NCI-H774 (cell line): ENCODE measurements around the gene ZFAND3.
"Not testable (repeated sequence)": the region's sequence is repeated elsewhere in the genome, so short reads cannot be mapped to it uniquely, and the experiment has no call there.

ENCODE experiments used
- DNase-seq: peaks from one replicate; lab custom pipeline; 2025; lab: John Stamatoyannopoulos, UW

Gene ZFAND3

DNA sequence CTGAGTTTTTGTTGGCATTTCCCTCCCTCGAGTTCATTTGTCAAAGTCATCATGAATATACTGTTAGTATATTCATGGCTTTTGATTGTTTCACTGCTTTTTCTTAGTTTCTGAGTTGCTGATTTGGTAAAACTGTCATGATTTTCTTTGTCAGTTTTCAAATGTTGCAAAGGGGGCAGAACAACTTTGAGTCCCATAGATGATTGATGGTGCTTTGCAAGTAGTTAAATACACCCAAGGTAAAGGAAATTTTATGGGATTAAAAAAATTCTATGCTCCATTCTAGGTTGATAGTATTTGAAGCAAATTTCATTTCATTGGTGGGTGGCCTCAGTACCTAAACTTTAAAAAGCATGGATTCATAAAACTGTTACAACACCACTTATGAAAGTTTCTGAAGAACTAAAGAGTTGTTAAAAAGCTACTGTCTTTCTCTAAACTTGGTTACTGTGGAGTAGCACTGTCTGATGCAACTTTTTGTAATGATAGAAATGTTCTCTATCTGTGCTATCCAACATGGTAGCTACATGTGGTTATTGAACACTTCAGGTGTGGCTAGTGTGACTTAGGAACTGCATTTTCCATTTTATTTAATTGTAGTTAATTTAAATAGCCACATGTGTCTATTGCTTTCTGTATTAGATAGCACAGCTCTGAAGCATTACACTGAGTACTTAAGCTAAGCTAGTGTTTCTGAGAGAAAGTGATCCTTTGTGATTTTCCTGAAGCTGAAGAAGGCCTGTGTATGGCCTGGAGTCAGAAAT lies 153.6 kb downstream of the ZFAND3 start:
- no peak for DNase-seq

DNA sequence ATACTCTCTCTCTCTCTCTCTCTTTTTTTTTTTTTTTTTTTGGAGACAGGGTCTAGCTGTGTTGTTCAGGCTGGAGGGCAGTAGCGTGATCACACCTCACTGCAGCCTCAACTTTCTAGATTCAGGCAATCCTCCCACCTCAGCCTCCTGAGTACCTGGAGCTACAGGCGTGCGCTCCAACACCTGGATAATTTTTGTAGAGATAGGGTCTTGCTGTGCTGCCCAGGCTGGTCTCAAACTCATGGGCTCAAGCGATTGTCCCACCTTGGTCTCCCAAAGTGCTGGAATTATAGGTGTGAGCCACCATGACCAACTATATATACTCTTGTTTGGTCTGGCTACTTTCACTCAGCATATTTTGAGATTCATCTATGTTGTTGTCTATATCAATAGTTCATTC lies 154.9 kb downstream of the ZFAND3 start:
- DNase-seq = no peak

DNA sequence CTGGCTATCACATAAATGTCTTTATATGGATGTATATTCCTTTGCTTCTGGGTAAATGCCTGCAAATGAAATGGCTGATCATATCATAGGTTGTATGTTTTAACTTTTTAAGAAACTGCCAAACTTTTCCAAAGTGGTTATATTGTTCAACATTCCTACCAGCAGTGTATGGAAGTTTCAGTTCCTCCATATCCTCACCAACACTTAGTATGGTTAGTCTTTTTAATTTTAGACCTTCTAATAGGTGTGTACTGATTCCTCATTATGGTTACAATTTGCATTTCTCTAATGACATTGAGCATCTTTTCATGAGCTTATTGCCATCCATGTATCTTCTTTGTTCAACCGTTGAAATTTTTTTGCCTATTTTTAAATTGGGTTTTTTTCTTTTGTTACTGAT lies 155.4 kb downstream of the ZFAND3 start:
- no peak for DNase-seq

DNA sequence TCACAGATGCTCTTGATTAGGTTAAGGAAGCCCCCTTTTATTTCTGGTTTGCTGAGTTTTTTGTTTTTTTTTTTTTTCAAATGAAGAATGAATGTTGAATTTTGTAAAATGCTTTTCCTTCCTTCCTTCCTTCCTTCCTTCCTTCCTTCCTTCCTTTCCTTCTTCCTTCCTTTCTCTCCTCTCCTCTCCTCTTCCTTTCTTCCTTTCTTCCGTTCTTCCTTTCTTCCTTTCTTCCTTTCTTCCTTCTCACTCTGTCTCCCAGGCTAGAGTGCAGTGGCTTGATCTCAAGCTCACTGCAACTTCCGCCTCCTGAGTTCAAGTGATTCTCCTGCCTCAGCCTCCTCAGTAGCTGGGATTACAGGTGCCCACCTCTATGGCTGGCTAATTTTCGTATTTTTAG lies 158.2 kb downstream of the ZFAND3 start:
- no peak for DNase-seq

DNA sequence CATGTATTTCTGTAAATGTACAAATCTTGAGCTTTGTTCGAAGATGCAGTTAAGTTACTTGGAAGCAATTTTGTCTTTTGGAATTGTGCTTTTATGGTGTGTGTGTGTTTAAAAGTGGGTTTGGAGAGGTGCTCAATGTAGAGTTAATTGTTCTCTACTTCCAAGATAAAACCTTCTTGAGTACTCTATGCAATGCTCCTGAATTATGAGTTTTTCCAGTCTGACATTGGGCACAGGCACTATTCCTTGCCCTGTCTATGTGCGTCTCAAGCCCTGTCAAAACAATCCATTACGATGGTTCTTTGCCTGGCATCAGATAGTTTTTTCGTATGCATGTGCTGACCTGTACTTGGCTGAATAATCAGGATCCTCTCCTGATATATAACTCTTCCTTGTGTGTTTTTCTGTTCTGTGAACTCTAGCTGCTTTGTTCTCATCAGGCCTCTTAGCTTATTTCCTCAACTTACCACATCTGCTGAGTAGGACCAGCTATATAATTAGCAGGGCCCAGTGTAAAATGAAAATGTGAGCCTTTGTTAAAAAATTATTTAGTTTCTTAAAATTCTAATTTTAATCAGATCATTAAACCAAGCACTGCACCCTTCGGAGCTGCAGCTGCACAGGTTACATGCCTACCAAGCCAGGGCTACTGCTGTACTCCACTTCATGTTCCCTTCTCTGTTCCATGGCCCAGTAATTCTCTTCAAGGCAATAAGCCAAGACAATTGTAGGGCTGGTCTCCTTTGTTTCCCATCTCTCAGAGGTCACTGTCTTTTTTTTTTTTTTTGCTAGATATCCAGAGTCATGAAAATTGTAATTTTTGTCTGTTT lies 160.1 kb downstream of the ZFAND3 start:
- DNase-seq = no peak

DNA sequence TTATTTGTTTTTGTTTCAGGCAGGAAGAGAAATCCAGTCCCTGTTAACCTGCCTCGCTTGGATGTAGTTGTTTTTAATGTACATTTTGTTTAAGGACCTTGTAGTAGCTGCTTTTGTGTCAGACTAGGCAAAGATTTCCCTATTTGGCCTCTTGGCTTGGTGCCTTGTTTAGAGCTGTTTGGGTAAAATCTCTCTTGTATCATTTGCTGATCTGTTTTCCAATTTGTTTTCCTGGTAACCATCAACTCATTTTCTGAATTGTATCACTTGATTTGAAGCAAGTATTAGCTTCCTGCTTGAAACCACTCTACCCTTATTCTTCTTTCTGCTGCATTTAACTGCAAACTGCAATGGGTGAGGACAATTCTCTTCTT lies 160.7 kb downstream of the ZFAND3 start:
- DNase-seq = no peak

DNA sequence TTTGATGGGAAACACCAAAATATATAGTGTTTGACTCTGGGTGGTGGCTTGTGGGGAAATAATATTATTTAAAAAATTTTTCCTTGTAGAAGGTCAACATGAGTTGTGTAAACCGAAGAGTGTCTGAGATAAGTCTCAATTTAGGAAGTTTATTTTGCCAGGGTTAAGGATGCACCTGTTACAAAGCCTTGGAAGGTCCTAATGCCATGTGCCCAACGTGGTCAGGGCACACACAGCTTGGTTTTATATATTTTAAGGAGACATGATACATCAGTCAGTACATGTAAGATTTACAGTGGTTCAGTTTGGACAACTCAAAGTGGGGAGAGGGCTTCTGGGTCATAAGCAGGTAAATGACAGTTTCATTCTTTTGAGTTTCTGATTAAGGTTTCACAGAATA lies 162.1 kb downstream of the ZFAND3 start:
- no peak for DNase-seq

DNA sequence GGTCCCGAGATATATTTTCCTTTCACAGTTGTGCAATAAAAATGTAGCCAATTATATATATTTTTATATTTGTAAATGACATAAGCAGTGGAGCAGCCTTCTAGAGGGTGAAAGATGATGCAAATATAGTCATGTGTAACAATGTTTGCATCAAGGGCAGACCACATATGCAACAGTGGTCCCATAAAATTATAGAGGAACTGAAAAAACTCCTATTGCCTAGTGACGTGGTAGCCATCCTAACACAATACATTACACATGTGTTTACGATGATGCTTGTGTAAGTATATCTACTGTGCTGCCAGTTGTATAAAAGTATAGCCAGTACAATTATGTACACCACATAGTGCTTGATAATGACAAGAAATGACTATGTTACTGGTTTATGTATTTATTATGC lies 162.8 kb downstream of the ZFAND3 start:
- no peak for DNase-seq

DNA sequence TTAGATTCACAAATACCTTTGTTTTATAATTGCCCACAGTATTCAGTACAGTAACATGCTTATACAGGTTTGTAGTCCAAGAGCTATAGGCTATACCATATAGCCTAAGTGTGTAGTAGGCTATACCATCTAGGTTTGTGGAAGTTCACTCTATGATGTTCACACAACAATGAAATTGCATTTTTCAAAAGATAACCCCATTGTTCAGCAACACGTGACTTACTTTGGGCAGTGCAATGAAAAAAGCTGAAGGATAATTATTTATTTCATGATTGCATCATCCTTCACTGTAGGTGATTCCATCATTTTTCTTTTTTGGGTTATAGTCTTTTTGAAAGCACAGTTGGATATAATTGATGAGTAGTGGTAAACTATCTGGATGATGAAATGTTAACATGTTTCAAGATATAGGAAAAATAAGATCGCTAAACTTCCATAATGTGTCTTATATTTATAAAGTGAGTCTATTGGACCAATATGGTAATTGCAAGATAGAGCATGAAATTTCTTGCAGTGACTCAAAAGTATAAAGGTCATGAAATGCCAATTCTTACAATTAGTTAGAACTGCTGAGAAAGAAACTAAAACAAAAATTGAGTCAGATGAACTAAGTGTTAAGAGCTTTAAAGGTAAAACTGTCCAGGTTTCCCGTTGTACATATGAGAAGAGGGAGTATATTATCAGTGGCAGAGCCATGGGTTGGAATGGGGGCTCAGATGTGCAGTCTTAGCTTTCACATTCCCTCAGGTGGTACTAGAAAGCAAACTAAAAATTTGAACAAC lies 164.4 kb downstream of the ZFAND3 start:
- DNase-seq = no peak

DNA sequence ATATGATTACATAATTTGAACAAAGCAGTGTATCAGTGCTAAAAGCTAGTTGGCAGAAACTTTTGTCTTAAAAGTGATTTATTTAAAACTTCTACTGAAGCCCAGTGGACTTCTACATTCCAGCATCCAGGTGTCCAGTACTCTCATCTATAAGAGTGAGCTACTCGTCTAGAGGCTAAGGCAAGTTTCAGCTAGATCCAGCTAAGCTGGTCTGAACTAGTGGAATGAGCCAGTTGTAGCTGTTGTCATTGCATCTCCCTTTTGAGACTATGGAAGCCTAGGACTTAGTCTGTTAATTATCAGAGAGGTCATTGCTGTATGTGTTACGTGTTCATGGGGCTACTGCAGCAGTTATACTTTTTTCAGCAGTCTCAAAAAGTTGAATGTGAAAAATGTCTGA lies 165.1 kb downstream of the ZFAND3 start:
- no peak for DNase-seq

DNA sequence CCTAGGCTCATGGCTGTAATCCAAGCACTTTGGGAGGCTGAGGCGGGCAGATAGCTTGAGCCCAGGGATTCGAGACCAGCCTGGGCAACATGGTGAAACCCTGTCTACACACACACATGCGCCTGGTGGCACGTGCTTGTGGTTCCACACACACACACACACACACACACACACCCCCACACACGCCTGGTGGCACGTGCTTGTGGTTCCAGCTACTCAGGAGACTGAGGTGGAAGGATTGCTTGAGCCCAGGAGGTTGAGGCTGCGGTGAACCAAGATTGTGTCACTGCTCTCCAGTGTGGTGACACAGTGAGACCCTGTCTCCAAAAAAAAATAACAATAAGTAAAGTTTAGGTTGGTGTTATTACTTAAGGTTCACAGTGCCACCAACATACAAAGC lies 165.8 kb downstream of the ZFAND3 start:
- DNase-seq = no peak

DNA sequence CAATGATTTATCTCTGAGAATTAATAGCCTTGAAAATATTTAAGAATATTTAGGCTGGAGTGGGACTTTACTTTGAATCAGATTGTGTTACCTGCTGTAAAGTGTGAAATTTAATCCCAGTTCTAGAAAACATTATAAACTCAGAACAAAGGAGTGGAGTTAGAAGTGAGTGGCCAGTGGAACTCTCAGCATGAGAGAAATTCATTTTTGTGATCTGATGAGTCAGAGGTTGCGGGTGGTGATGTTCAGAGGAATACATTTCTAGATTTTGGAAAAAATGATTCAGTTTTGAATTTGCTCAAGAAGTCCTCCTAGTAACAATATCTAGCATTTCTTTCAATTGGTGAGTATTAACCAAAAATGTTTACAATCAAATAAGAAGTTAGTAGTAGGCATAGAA lies 167.5 kb downstream of the ZFAND3 start:
- DNase-seq = no peak

DNA sequence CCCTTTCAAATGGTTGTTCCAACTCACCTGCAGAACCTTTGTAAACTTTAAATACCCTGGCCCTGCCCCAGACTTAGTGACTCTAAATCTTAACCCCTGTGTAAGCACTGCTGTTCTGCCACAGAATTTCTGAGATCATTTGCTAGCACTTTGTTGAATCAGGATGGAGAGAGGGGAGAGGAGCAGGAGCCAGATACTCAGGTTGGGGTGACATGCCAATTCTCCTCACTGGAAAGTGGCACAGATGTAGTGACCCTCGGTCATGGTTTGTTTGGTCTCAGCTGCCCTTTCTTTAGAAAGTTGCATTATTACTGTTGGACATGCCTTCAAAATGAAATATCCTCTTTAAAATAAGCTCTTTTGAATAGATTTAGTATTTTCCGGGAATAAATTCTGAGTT lies 168.0 kb downstream of the ZFAND3 start:
- no peak for DNase-seq

DNA sequence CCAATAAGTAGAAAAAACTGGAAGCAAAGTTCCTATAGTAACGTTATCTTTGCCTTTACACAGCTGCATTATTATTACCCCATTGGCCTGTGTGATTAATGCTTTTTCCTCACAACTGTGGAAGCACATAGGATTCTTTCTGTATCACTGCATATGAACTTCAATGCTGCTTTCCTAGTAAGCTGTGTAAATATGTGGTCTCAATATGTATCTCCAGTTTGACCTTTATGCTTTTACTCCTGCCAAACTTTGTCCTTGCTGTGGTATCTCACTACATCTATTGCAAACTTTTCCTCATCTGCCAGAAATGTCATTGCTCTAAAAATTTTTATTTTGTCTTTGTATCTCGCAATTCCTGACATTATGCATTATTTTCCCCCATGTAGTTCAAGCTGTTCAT lies 168.6 kb downstream of the ZFAND3 start:
- DNase-seq = no peak

DNA sequence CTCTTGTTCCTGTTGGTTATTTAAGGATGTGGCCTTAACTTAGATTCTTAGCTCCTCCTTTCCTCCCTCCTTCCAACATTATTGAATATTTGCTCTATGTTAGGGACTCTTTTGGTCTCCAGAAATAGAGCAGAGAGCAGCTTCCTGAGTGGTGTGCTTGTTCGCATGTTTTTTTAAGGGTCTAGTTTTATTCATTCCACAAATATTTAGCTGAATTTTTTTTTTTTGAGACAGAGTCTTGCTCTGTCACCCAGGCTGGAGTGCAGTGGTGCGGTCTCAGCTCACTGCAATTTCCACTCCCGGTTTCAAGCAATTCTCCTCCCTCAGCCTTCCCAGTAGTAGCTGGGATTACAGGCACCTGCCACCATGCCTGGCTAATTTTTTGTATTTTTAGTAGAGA lies 169.2 kb downstream of the ZFAND3 start:
- DNase-seq = no peak

DNA sequence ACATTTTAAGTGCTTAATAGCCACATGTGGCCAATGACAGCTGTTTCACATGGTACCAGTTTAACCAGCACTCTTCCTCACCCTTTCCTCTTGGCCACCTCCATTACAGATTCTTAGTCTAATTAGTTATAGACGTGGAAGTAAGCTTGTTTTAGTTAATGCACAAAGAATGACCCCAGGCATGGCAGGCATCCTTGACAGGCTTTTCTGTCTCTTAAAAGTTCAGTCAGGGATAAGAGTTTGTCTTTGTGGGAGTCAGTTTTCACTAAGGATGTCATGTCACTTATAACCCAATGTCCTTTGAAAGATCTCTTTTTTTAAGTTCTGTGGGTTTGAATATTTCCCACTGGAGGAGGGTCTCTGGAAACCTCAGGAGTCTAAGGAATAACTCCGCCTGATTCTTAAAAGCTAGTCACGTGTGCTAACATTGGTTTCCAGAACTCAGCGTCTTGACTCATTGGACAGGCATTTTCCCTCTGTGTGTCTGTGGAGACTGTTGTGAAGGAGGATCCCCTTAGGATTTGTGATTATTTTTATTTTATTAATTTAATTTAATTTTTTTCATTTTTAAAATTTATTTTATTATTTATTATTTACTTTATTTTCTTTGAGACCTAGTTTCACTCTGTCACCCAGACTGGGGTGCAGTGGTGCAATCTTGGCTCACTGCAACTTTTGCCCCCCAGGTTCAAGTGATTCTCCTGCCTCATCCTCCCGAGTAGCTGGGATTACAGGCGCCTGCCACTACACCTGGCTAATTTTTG lies 171.4 kb downstream of the ZFAND3 start:
- no peak for DNase-seq

DNA sequence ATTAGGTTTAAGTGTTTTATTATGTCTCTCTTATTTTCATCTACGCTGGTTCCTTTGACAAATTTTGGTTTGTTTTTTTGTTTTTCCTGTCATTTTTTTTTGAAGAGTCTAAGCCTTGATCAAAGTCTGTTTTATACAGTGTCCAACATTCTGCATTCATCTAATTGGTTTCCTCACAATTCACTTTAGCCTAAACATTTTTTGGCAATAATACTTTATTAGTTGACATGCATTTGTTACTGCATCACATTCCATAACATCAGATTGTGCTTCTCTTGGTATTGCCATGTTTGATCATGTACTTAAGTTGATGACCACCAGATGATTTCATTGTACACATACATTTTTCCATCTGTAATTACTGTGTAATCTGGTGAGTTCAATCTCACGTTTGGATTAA lies 173.2 kb downstream of the ZFAND3 start:
- DNase-seq = no peak

DNA sequence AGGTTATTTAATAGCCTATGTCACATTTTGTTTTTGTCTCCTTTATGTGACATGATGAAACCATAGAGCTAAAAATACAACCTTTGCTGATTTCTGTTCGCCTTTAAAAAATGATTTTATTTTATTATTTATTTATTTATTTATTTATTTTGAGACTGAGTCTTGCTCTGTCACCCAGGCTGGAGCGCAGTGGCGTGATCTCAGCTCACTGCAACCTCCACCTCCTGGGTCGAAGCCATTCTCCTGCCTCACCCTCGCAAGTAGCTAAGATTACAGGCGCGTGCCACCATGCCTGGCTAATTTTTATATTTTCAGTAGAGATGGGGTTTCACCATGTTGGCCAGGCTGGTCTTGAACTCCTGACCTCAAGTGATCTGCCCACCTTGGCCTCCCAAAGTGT lies 173.7 kb downstream of the ZFAND3 start:
- DNase-seq = not testable (repeated sequence)

DNA sequence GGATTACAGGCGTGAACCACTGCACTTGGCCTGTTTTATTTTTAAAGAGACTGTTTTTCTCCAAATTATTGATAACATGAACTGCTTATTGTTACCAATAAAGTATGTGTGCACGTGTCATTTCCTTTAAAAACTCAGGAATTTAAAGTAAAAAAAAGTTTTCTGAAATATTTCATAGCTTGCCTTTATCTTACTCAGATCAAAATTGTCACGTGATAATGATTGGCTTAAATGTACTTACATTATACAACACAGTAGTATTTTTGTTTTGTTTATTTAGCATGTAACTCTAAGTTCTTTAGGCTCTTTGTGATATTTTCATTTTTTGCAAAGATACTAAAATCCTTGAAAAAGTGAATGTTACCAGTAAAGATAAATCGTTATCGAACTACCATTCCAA lies 174.1 kb downstream of the ZFAND3 start:
- DNase-seq = no peak

DNA sequence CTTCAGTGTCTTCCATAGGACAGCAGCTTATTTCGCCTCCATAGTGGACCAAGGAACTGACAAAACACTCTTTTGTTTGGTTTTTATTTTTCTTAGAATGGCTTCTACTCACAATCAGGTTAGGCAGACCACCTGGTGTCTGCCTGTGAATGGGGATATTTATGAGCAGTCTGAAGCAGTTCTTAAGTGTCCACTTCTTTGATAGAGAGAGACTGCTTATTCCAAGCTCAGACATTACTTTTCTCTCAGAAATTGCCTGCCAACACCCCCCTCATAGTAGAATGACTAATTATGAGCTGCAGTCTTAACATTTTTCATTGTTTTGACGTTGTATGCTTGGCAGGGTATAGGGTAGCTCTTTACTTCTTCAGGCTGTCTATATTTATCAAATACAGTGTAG lies 174.7 kb downstream of the ZFAND3 start:
- no peak for DNase-seq

DNA sequence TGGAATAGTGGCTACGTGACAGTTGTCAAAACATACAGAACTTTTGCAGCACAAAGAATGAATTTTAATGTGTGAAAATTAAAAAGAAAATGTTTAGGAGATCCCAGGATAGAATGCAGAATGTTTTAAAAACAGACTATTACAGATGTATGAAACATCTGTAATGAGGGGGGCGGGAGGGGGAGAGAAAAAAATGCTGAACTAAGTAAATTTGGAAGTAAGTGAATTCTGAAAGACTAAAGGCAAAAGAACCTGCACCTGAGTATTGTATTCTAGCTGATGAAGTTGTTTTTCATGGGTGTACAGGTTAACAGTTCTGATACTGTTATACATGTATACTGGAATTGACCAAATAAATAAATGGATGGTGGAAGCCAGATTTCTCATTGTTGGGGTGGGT lies 178.8 kb downstream of the ZFAND3 start:
- DNase-seq = no peak

DNA sequence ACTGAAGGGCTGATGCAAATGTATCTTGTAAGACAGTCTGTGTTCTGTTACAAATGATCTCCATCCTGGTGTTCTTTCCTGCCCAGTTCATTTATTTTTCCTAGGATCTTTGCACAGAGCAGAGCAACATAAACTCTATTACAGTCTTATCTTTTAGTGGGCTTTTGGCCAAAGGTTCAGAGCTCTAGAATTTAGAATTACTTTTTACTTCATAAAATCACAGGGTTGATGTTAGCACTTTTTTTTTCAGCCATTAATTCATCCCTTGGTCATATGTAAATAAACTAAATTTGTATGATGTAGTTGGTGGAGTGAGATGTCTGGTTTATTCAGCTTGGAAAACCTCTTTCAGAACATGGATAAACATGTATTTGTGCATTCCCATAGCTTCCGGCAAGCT lies 181.9 kb downstream of the ZFAND3 start:
- no peak for DNase-seq
